Naive B cell (primary cell): ENCODE measurements around the gene LDLRAD4. TPM values are rescaled to one million over a fixed set of nuclear protein-coding genes. Genes with fewer than 3 reads are reported as not detected.

Experiments
- ATAC-seq, 2 donors: fragments of 150-1000 bp; cut with Tn5 transposase; 2 replicates each; pipeline ENCODE4 v1.10.0; 2021; ENCODE audit warnings: low read depth in 2 of 2, mild to moderate bottlenecking in 2 of 2, moderate library complexity in 2 of 2
- DNase-seq: peaks from one replicate; pipeline ENCODE4 v3.0.0; 2022
- H3K27ac Mint-ChIP-seq, 6 donors: one replicate each; pipeline ENCODE4 v1.8.0; 2020 to 2022; ENCODE audit warnings: mild to moderate bottlenecking in 6 of 6, mixed read lengths in 6 of 6, moderate library complexity in 5 of 6, inconsistent platforms in 2 of 6
- H3K27me3 Mint-ChIP-seq, 3 donors: one replicate each; pipeline ENCODE4 v1.8.0; 2021 to 2022; ENCODE audit warnings: mixed read lengths in 3 of 3, mild to moderate bottlenecking in 1 of 3
- H3K36me3 Mint-ChIP-seq, 2 donors: one replicate each; pipeline ENCODE4 v1.8.0; 2020 to 2022; ENCODE audit warnings: mixed read lengths in 2 of 2, inconsistent platforms in 1 of 2, mild to moderate bottlenecking in 1 of 2
- H3K4me1 Mint-ChIP-seq, 3 donors: one replicate each; pipeline ENCODE4 v1.8.0; 2020 to 2022; ENCODE audit warnings: mixed read lengths in 3 of 3, inconsistent platforms in 1 of 3, mild to moderate bottlenecking in 1 of 3, moderate library complexity in 1 of 3
- H3K4me3 Mint-ChIP-seq, 8 donors: one replicate each; pipeline ENCODE4 v1.8.0; 2020 to 2022; ENCODE audit warnings: mild to moderate bottlenecking in 8 of 8, mixed read lengths in 8 of 8, moderate library complexity in 8 of 8, inconsistent platforms in 2 of 8
- H3K9me3 Mint-ChIP-seq, 7 donors: one replicate each; pipeline ENCODE4 v1.8.0; 2020 to 2022; ENCODE audit warnings: mixed read lengths in 7 of 7, mild to moderate bottlenecking in 5 of 7, inconsistent platforms in 2 of 7, moderate library complexity in 1 of 7
- polyA plus RNA-seq, 6 donors: library from polyadenylated mRNA; unstranded; fragments of 300-500 nt; fragmentation: Illumina TruSeq; gene quantifications; one replicate each; pipeline ENCODE4 v1.2.3, GENCODE V29; 2021; ENCODE audit warnings: low read depth in 6 of 6

The LDLRAD4 gene
- polyA plus RNA-seq, 6 donors from 2014 or later, result 6.4 to 16.1 (median 9.2) TPM

DNA sequence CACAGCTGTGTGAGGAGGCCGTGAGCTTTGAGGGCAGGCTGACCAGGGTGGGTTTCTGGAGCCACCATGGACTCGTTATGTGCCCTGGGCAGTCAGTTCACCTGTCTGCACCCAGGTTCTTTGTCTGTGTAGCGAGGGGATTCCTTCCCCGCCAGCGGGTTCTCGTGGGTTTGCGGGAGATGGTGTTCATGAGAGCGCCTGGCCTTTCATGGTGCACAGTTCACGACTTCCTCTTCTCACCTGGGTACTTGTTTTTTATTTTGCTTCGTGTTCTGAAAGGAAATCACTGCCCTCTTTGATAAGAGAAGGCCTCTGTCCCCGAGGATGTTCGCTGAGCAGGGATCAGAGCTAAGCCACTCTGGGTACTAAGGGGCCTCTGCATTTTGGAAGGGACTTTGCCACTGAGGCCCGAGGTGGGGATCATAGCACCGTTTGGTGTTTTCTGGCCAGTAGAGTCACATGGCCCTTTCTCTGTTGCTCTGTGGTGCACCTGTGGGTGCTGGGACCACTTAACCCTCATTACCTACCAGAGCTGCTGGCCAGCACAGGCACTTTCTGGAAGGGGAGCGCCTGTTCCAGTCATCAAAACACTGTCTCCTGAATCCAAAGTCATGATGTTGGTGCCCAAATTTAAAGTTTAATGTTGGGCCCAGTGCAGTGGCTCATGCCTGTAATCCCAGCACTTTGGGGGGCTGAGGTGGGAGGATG is 78.5 kb downstream of the LDLRAD4 start:
- peaks cover 0 to 6% (median 0%) of the 10 kb centered on the region in 3 donors for H3K4me1 Mint-ChIP-seq
- H3K27me3 Mint-ChIP-seq, result peaks cover 0 to 6% (median 0%) of the 10 kb centered on the region in 3 donors
- H3K36me3 Mint-ChIP-seq, result no peaks in the 10 kb centered on the region
- no peak for DNase-seq
- peaks cover 0 to 3% (median 0%) of the 10 kb centered on the region in 7 donors for H3K9me3 Mint-ChIP-seq
- no peak for ATAC-seq
- no peak overlapping the region for H3K27ac Mint-ChIP-seq
- no peak overlapping the region for H3K4me3 Mint-ChIP-seq

DNA sequence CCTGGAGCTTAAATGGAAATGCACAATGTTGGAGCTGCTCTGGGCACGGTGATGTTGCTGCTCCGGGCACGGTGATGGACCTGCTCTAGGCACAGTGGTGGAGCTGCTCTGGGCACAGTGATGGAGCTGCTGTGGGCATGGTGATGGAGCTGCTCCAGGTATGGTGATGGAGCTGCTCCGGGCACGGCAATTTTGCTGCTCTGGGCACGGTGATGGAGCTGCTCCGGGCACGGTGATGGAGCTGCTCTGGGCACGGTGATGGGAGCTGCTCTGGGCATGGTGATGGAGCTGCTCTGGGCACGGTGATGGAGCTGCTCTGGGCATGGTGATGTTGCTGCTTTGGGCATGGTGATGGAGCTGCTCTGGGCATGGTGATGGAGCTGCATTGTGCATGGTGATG is 79.7 kb downstream of the LDLRAD4 start:
- no peak overlapping the region for H3K27ac Mint-ChIP-seq
- no peak overlapping the region for H3K4me3 Mint-ChIP-seq
- H3K9me3 Mint-ChIP-seq, result peaks cover 0 to 3% (median 0%) of the 10 kb centered on the region in 7 donors
- DNase-seq (no peak), ATAC-seq (no peak)
- H3K27me3 Mint-ChIP-seq, result peaks cover 0 to 6% (median 6%) of the 10 kb centered on the region in 3 donors
- no peaks in the 10 kb centered on the region for H3K36me3 Mint-ChIP-seq
- peaks cover 10 to 19% (median 12%) of the 10 kb centered on the region in 3 donors for H3K4me1 Mint-ChIP-seq

DNA sequence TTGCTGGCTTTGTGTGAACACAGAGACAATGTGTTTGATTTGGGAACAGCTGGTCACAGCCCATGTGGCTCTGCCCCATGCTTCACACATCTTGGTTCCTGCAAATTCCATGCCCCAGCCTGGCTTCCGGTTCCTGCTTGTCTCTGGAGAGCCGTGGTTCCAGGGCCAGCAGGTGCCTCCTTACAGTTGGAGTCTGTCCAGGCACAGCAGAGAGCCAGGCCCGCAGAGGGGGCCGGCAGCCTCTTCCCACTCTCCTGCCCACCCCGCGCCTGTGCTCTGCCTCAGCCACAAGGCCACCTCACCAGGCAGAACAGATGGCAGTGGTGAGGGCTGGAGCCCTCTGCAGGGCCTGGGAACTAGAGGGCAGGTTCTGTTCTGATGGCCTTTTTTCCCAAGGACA is 81.5 kb downstream of the LDLRAD4 start:
- no peak for DNase-seq
- peaks cover 13 to 22% (median 16%) of the 10 kb centered on the region in 3 donors for H3K4me1 Mint-ChIP-seq
- H3K27ac Mint-ChIP-seq, result no peak overlapping the region
- no peak for ATAC-seq
- H3K4me3 Mint-ChIP-seq, result no peak overlapping the region
- no peaks in the 10 kb centered on the region for H3K36me3 Mint-ChIP-seq
- peaks cover 0 to 3% (median 0%) of the 10 kb centered on the region in 7 donors for H3K9me3 Mint-ChIP-seq
- H3K27me3 Mint-ChIP-seq, result peaks cover 0 to 15% (median 6%) of the 10 kb centered on the region in 3 donors

DNA sequence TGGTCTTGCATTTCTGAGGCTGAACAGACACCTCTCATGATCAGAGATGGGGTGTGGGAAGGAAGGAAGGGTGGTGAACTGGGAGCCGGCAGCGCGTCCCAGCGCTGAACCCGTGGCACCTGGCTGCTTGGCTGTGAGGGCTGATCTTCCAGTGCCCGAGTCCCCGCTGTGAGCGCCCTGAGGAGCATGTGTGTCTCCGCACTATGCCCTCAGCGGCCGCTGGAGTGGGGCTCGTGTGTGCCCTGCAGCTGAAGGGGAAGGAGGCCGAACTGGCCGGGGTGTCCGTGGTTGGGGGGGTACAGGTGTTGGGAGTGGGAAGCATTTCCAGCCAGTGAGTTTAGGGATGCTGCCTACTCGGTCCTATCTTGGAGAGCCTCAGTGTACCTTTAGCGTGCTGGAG is 82.2 kb downstream of the LDLRAD4 start:
- ATAC-seq, result no peak
- peaks cover 13 to 22% (median 16%) of the 10 kb centered on the region in 3 donors for H3K4me1 Mint-ChIP-seq
- peaks cover 0 to 5% of the 10 kb centered on the region in 2 donors for H3K36me3 Mint-ChIP-seq
- peaks cover 0 to 6% (median 0%) of the 10 kb centered on the region in 7 donors for H3K9me3 Mint-ChIP-seq
- H3K27ac Mint-ChIP-seq, result peak overlapping the region in 1 of 6 donors; percentile 18
- DNase-seq, result no peak
- no peak overlapping the region for H3K4me3 Mint-ChIP-seq
- peaks cover 0 to 15% (median 6%) of the 10 kb centered on the region in 3 donors for H3K27me3 Mint-ChIP-seq

DNA sequence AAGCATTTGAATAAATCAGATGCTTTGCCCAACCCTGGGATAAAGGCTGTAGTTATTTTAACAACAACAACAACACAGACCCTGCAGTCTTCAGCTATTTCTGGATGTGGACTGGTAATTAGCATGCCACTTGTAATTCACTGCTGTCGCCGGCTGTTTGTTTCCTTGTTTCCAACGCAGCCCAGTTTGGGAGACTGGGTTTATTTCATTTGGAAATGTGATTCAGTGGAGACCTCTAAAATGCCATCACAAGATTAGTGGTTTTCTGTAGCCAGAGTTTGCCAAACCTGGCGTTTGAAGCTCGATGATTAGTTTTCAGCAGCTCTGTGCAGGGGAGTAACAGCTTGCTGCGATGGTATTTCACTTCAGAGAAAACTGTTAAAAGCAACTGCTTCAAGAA is 83.5 kb downstream of the LDLRAD4 start:
- no peak for DNase-seq
- peaks cover 0 to 8% of the 10 kb centered on the region in 2 donors for H3K36me3 Mint-ChIP-seq
- no peak for ATAC-seq
- peaks cover 13 to 22% (median 16%) of the 10 kb centered on the region in 3 donors for H3K4me1 Mint-ChIP-seq
- H3K27me3 Mint-ChIP-seq, result peaks cover 0 to 15% (median 6%) of the 10 kb centered on the region in 3 donors
- H3K27ac Mint-ChIP-seq, result no peak overlapping the region
- H3K4me3 Mint-ChIP-seq, result no peak overlapping the region
- H3K9me3 Mint-ChIP-seq, result peaks cover 0 to 9% (median 0%) of the 10 kb centered on the region in 7 donors

DNA sequence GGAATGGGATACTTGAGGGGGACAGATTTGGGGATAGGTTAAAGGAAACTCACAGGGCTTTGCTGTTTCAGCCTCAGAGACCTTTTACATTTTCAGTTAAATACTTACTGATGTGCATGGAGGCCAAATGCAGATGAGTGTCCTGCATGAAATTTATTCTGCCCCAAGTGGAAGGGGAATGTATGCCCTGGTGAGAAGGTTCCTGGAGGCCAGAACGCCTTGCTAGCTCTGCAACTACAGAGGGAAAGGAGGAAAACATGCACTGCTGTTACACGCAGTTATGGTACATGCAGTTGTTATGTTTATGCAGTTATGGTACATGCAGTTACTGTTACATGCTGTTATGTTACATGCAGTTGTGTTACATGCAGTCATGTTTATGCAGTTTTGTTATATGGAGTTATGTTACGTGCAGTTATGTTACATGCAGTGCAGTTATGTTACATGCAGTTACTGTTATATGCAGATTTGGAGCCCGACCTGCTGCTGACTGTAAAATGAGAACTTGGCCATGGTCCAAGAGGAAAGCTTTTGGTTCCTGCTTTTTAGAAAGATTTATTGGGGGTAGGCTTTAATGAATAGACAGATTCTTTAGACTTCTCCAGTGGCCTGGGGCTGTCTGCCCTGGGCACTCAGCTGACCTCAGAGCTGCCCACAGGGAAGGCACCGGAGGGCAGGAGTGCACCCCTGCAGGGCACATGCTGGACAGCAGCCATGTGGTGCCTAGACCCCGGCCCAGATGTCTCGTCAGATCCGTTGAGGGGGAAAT is 84.1 kb downstream of the LDLRAD4 start:
- Mint-ChIP-seq H3K27me3 (peaks cover 0 to 15% (median 6%) of the 10 kb centered on the region in 3 donors), H3K4me1 (peaks cover 13 to 22% (median 16%) of the 10 kb centered on the region in 3 donors), H3K4me3 (peak overlapping the region in 1 of 8 donors; percentile 18), H3K27ac (no peak overlapping the region), H3K9me3 (peaks cover 0 to 9% (median 0%) of the 10 kb centered on the region in 7 donors), H3K36me3 (peaks cover 0 to 8% of the 10 kb centered on the region in 2 donors)
- DNase-seq (no peak), ATAC-seq (peak; percentile 14 to 55)

DNA sequence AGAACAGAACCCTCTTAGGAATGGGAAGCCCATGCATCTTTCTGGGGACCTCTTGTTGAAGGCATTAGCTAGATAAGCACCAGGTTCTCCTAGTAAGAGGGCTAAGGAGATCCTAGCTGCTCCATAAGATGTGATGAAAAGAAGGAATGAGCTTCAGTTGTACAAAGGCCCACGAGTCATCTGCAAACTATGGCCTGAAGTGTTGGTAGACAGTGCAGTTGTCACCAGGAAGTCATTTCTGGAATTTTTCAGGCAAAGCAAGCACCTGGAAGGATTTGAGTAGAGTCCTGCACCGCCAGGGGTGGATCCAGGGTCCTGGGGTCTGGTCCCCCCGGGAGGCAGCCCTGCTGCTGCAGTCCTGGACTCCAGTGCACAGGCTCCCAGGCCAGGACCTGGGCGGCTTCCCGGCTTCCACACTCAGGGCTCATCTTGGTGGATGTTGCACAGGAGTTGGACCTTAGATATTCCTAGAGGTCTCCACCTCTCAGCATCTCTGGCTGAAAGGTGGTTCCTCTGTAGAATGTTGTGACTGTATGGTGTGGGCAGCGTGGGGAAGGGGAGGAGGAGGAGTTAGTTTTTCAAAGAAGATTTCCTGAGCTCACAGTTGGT is 85.3 kb downstream of the LDLRAD4 start:
- no peak for ATAC-seq
- no peak overlapping the region for H3K4me3 Mint-ChIP-seq
- H3K4me1 Mint-ChIP-seq, result peaks cover 13 to 22% (median 16%) of the 10 kb centered on the region in 3 donors
- peaks cover 0 to 9% (median 0%) of the 10 kb centered on the region in 7 donors for H3K9me3 Mint-ChIP-seq
- H3K27ac Mint-ChIP-seq, result no peak overlapping the region
- no peak for DNase-seq
- H3K27me3 Mint-ChIP-seq, result peaks cover 0 to 15% (median 6%) of the 10 kb centered on the region in 3 donors
- peaks cover 0 to 8% of the 10 kb centered on the region in 2 donors for H3K36me3 Mint-ChIP-seq

DNA sequence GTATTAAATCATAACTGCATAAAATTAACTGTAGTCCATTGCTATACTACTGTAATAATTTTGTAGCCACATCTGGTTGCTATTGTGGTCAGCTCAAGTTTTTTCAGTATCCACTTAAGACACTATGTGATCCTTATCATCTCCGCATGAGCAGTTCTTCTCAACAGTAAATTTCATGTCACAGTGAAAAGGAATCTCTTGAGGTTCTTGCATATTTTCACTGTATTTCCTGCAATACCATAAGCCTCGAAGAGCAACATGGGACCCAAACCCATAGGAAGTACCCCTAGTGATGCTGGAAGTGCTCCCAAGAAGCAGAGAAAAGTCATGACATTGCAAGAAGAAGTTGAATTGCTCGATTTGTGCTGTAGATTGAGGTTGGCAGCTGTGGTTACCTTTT is 86.7 kb downstream of the LDLRAD4 start:
- ATAC-seq (no peak), DNase-seq (no peak)
- Mint-ChIP-seq H3K36me3 (peaks cover 0 to 8% of the 10 kb centered on the region in 2 donors), H3K27me3 (peaks cover 0 to 15% (median 6%) of the 10 kb centered on the region in 3 donors), H3K27ac (no peak overlapping the region), H3K9me3 (peaks cover 0 to 9% (median 0%) of the 10 kb centered on the region in 7 donors), H3K4me1 (peaks cover 13 to 22% (median 16%) of the 10 kb centered on the region in 3 donors), H3K4me3 (no peak overlapping the region)

DNA sequence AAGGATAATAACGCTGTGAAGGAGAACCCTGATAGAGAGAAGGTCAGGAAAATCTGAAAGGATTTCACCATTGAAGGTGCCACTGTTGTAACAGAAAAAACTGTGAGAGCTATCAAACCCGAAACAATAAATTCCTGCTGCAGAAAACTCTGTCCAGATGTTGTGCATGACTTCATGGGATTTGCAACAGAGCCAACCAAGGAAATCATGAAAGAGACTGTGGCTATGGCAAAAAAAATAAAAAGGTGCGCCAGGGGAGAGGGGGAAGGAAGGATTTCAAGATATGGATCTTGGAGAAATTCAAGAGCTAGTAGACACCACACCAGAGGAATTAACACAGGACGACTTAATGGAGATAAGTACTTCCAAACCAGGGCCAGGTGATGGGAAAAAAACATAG is 88.0 kb downstream of the LDLRAD4 start:
- peaks cover 0 to 9% (median 0%) of the 10 kb centered on the region in 7 donors for H3K9me3 Mint-ChIP-seq
- no peak overlapping the region for H3K27ac Mint-ChIP-seq
- H3K4me3 Mint-ChIP-seq, result no peak overlapping the region
- peaks cover 0 to 8% of the 10 kb centered on the region in 2 donors for H3K36me3 Mint-ChIP-seq
- H3K27me3 Mint-ChIP-seq, result peaks cover 0 to 15% (median 0%) of the 10 kb centered on the region in 3 donors
- no peak for DNase-seq
- H3K4me1 Mint-ChIP-seq, result peaks cover 13 to 19% (median 16%) of the 10 kb centered on the region in 3 donors
- ATAC-seq, result no peak

DNA sequence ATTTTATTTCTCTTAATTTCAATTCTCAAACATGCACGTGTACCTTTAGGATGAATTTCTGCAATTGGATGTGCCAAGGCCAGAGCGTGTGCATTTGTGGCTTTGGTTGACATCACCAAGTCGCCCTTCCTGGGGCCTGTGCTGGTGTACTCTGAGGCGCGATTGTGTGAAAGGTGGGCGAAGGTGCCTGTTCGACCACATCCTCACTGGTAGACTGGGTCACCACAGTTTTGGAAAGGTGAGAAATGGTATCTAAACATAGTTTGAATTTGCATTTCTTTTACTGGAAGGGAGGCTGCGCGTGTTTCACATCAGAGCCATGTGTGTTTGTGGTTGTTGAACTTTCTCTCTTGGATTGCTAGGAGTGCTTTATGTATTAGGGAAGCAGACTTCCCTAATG is 89.8 kb downstream of the LDLRAD4 start:
- H3K36me3 Mint-ChIP-seq, result peaks cover 0 to 8% of the 10 kb centered on the region in 2 donors
- no peak overlapping the region for H3K27ac Mint-ChIP-seq
- no peak overlapping the region for H3K4me3 Mint-ChIP-seq
- ATAC-seq, result no peak
- H3K27me3 Mint-ChIP-seq, result peaks cover 0 to 8% (median 0%) of the 10 kb centered on the region in 3 donors
- H3K9me3 Mint-ChIP-seq, result peaks cover 0 to 9% (median 0%) of the 10 kb centered on the region in 7 donors
- H3K4me1 Mint-ChIP-seq, result peaks cover 2 to 8% (median 6%) of the 10 kb centered on the region in 3 donors
- DNase-seq, result no peak

DNA sequence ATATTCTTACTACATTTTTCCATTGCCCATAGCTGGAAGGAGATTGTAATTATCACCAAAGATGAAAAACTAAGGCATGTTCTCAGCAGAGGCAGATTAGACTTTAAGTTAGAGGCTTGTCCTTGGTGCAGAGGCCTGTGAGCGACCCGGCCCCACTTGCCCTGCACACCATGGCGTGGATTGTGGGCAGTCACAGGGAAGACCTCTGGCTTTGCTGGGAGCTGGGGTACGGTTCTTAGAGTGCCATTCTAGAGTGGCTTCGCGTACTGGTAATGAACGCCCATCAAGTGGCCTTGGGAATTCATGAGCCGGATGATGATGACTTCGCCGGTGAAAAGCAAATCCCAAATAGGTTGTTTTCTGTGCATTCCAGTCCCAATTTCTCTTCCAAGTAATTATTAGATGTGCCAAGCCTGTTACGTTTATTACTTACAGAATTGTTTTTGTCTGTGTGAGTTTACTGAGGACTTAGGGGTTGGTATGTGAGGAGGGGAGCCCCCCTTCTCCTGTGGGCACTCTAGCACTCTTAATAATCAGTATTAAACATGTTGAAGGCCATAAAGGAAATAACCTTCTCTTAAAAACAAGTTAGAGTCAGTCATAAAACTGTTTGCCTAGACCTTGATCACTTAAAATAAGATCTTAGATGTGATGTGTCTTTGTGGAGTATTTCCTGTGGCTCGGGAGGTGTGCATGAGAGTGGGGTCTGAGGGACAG is 90.6 kb downstream of the LDLRAD4 start:
- no peak overlapping the region for H3K27ac Mint-ChIP-seq

DNA sequence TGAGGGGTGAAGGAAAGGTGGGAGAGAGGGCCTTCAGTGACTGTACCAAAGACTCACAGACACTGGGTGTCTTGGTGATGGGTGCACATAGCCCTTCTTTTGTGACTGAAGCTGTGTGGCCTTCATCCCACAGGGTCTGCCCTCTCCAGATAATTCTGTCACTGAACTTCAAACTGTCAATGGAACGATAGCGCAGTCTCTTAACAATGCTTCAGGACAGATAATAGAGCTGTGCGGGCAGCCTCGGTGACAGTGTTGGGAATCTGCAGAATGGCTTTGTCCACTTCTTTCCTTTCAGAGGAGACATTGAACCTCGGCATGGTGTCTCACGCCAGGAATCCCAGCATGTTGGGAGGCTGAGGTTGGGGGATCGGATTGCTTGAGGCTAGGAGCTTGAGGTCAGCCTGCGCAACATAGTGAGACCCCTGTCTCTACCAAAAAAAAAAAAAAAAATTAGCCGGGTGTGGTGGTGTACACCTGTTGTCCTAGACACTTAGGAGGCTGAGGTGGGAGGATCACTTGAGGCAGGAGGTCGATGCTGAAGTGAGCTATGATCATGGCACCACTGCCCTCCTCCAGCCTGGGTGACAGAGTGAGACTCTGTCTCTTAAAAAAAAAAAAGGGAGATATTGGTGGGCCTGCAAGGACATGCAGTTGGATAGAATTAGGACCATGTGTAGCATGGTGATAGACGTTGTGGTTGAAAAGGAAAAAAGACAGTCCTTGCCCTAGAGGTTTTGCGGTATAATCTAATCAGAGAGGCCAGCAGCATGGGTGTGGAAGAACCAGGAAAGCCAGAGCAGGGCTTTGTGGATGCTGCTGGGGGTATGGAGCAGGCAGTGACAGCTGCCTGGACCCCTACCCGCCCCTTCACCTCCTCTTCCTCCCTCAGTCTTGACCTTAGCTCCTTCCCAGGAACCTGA is 91.4 kb downstream of the LDLRAD4 start:
- Mint-ChIP-seq H3K9me3 (peaks cover under 1 to 17% (median 5%) of the 10 kb centered on the region in 7 donors), H3K36me3 (peaks cover 0 to 18% of the 10 kb centered on the region in 2 donors)
- ATAC-seq, result no peak

More for the DNA sequence above, 90.6 kb downstream of the LDLRAD4 start:
- ATAC-seq (no peak), DNase-seq (no peak)
- Mint-ChIP-seq H3K36me3 (peaks cover 0 to 10% of the 10 kb centered on the region in 2 donors), H3K4me1 (peaks cover 0 to 11% (median 8%) of the 10 kb centered on the region in 3 donors), H3K27me3 (no peaks in the 10 kb centered on the region), H3K9me3 (peaks cover 0 to 9% (median 0%) of the 10 kb centered on the region in 7 donors), H3K4me3 (no peak overlapping the region)

More for the DNA sequence above, 91.4 kb downstream of the LDLRAD4 start:
- DNase-seq, result no peak
- H3K27ac Mint-ChIP-seq, result peak overlapping the region in 2 of 6 donors; percentile 24 to 63
- peaks cover 0 to 11% (median 6%) of the 10 kb centered on the region in 3 donors for H3K4me1 Mint-ChIP-seq
- no peak overlapping the region for H3K4me3 Mint-ChIP-seq
- no peaks in the 10 kb centered on the region for H3K27me3 Mint-ChIP-seq
